ENCODE results near the gene THADA.

Gene THADA

DNA sequence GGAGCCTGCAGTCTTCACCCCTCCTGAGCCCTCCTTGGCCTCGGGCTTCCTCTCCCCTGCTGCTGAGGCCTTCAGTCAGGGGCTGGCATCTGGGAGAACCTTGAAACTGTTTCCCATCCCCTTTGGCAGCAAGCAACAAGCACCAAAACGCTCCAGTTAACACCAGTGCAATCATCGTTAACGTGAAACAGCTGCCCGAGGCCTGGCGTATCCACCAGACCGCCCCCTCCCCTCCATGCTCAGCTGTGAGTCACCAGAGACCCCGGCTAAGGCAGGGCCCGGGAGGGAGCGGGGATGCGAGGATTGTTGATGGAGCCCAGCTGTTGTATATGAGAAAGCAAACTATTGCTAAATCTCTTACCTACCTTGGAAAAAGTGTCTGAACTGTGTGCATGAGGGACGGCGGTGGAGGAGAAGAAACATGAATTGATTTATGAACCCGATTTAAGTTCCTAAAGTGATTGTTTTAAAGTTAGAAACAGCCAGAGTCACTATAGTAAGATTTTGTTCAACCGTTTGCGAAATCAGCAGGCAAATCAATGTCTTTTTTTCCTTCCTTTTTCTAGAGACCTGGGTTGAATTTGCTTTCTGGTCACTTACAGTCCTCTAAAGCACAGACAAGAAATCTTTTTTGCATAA, 374.6 kb downstream of the THADA start:
- ChIA-PET POLR2A (interaction anchor here (0.9 to 1.8 kb wide), 5 partner anchors 14 to 50 kb away, joined by 3 to 8 read pairs (median 4); no protein-coding TSS in a partner anchor), CTCF (interaction anchor here (0.6 to 2.4 kb wide), 4 partner anchors 51 to 293 kb away, joined by 3 to 10 read pairs (median 4); no protein-coding TSS in a partner anchor)
- TF ChIP-seq TARDBP (IDR thresholded peaks at IDR 0.05) = no peak
- no peak for TF ChIP-seq BHLHE40 (IDR thresholded peaks at IDR 0.05; ENCODE audit: borderline replicate concordance)
- no peak for TF ChIP-seq CTBP1 (IDR thresholded peaks at IDR 0.05; ENCODE audit: borderline replicate concordance)
- TF ChIP-seq ZNF384 (IDR thresholded peaks at IDR 0.05) = no peak
- no peak for TF ChIP-seq LEF1 (IDR thresholded peaks at IDR 0.05; ENCODE audit: borderline replicate concordance)
- no peak for TF ChIP-seq ARNT (IDR thresholded peaks at IDR 0.05)
- no peak for TF ChIP-seq ELF4 (IDR thresholded peaks at IDR 0.05)
- TF ChIP-seq FOXM1 (IDR thresholded peaks at IDR 0.05; ENCODE audit: borderline replicate concordance) = no peak
- no peak for TF ChIP-seq L3MBTL2 (conservative IDR thresholded peaks at IDR 0.05)
- no peak for TF ChIP-seq HDGF (IDR thresholded peaks at IDR 0.05; ENCODE audit: borderline replicate concordance)
- DNase-seq (ENCODE audit: extremely low spot score) = no peak

- DNase-seq (ENCODE audit: extremely low spot score) = no peak
- no peak for TF ChIP-seq CTBP1 (IDR thresholded peaks at IDR 0.05; ENCODE audit: borderline replicate concordance)
- ChIA-PET POLR2A (interaction anchor here (1.3 to 1.8 kb wide), 2 partner anchors 29 to 42 kb away, joined by 4 to 6 read pairs; no protein-coding TSS in a partner anchor), CTCF (interaction anchor here (2.4 kb wide), 1 partner anchor 50 kb away, joined by 10 read pairs; no protein-coding TSS in a partner anchor)
Measured at GRCh38 chr2:43220760-43221123, 375.1 kb downstream of the THADA start.

DNA sequence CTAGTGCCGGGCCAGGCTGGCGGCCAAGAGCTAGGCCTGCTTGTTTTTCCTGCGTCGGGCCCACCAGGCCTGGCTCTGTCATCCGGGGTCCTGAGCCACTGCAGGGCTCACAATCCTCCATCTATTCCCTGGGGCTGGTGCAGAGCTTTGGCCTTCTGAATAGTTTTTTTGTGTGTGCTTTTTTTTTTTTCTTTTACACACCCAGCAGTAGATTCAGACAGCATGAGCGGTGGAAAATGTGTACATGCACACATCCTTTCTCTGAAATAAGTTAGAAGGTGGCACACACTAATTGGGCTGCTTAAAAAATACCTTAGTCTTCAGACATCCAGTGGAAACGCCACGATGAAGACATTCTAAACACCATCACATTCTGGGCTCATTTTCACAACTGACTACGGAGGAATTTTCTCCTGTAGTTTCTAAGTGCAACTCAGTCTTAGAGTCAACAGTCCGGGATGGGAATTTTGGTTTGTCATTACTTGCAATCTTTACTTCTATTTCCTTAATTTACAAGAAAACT, 375.5 kb downstream of the THADA start:
- TF ChIP-seq L3MBTL2 (conservative IDR thresholded peaks at IDR 0.05) = no peak
- POLR2A ChIA-PET = interaction anchor here (1.0 to 1.8 kb wide), 3 partner anchors 8 to 42 kb away, joined by 3 to 4 read pairs (median 4); no protein-coding TSS in a partner anchor

GRCh38 chr2:43219383-43220228, 376.2 kb downstream of the THADA start:
- TF ChIP-seq CTBP1 (IDR thresholded peaks at IDR 0.05; ENCODE audit: borderline replicate concordance) (no peak), SP1 (IDR thresholded peaks at IDR 0.05) (no peak), L3MBTL2 (conservative IDR thresholded peaks at IDR 0.05) (peak; percentile 69), SUZ12 (IDR thresholded peaks at IDR 0.05) (no peak), FOXA1 (IDR thresholded peaks at IDR 0.05) (no peak)
- POLR2A ChIA-PET = interaction anchor here (1.0 to 1.8 kb wide), 3 partner anchors 9 to 41 kb away, joined by 3 to 4 read pairs (median 4); no protein-coding TSS in a partner anchor
- CTCF ChIA-PET = interaction anchor here (1.5 kb wide), 1 partner anchor 50 kb away, joined by 5 read pairs; no protein-coding TSS in a partner anchor
- peak; percentile 60 for DNase-seq (ENCODE audit: extremely low spot score)

More for the DNA sequence above, 375.5 kb downstream of the THADA start:
- CTCF ChIA-PET = interaction anchor here (2.4 kb wide), 1 partner anchor 50 kb away, joined by 10 read pairs; no protein-coding TSS in a partner anchor
- no peak for DNase-seq (ENCODE audit: extremely low spot score)

- TF ChIP-seq ARNT (IDR thresholded peaks at IDR 0.05) (no peak), CTBP1 (IDR thresholded peaks at IDR 0.05; ENCODE audit: borderline replicate concordance) (peak; percentile 6; the same call in 1 of the 2 replicates), TARDBP (IDR thresholded peaks at IDR 0.05) (peak; percentile 77)
- DNase-seq (ENCODE audit: extremely low spot score) = no peak
- ChIA-PET CTCF (interaction anchor here (1.5 kb wide), 1 partner anchor 49 kb away, joined by 5 read pairs; no protein-coding TSS in a partner anchor), POLR2A (interaction anchor here (1.0 to 1.3 kb wide), 5 partner anchors 8 to 40 kb away, joined by 3 to 9 read pairs (median 3); partner anchors contain the start of gene ZFP36L2)
Measured at GRCh38 chr2:43218702-43219382, 377.0 kb downstream of the THADA start.

- TF ChIP-seq L3MBTL2 (conservative IDR thresholded peaks at IDR 0.05) = no peak
- no peak for TF ChIP-seq SP1 (IDR thresholded peaks at IDR 0.05)
- no peak for TF ChIP-seq ELF4 (IDR thresholded peaks at IDR 0.05)
- no peak for TF ChIP-seq ZNF384 (IDR thresholded peaks at IDR 0.05)
- TF ChIP-seq FOXK2 (IDR thresholded peaks at IDR 0.05) = no peak
- POLR2A ChIA-PET = interaction anchor here (1.0 to 1.2 kb wide), 4 partner anchors 9 to 38 kb away, joined by 3 to 9 read pairs (median 4); partner anchors contain the start of gene ZFP36L2
- CTCF ChIA-PET = interaction anchor here (1.5 kb wide), 1 partner anchor 48 kb away, joined by 5 read pairs; no protein-coding TSS in a partner anchor
- DNase-seq (ENCODE audit: extremely low spot score) = no peak
Measured at GRCh38 chr2:43218155-43218701, 377.6 kb downstream of the THADA start.

DNA sequence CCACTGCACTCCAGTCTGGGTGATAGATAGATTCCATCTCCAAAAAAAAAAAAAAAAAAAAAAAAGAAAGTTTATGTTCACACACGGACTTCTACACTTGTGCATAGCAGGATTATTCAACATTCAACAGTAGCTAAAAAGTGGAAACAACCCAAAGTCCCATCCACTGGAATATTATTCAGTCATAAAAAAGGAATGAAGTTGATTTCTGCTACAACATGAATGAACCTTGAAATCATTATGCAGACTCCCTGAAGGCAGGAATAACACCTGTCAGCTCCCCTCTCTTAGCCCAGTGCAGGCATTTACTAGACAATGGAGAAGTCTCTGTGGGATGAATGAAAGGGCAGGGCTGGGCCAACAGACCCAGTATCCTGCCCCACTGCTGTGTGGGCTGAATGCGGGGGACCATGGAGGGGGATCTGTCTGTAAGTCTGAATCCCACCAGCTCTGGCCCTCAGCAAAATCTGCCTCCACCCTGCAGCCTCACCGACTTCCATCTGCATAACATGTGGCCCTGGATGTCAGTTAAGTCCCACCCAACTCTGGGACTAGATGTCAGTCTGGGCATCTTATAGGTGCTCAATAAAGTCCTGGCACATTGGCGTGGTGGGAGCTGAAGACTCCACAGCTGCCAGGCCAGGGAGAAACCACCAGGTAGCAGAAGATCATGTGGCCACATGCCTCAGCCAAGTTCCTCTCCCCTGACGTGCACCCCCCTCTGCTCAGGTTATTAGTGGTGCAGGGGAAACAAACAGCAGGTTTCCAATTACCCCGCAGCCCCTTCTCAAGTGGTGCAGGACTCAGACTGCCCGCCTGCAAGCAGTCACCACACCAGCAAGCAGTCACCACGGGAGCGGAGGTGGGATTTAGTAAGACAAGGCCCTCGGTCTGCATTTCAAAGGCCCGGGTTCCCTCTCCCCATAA, 378.3 kb downstream of the THADA start:
- TF ChIP-seq FOXK2 (IDR thresholded peaks at IDR 0.05) (no peak), FOXA1 (IDR thresholded peaks at IDR 0.05) (no peak), FOXM1 (IDR thresholded peaks at IDR 0.05; ENCODE audit: borderline replicate concordance) (no peak), BHLHE40 (IDR thresholded peaks at IDR 0.05; ENCODE audit: borderline replicate concordance) (no peak), NFRKB (IDR thresholded peaks at IDR 0.05) (no peak), ARNT (IDR thresholded peaks at IDR 0.05) (no peak), HDGF (IDR thresholded peaks at IDR 0.05; ENCODE audit: borderline replicate concordance) (no peak), L3MBTL2 (conservative IDR thresholded peaks at IDR 0.05) (no peak), CTBP1 (IDR thresholded peaks at IDR 0.05; ENCODE audit: borderline replicate concordance) (no peak), TARDBP (IDR thresholded peaks at IDR 0.05) (no peak), ELF4 (IDR thresholded peaks at IDR 0.05) (no peak), SUZ12 (IDR thresholded peaks at IDR 0.05) (no peak), SP1 (IDR thresholded peaks at IDR 0.05) (no peak), ZNF384 (IDR thresholded peaks at IDR 0.05) (no peak)
- ChIA-PET POLR2A (interaction anchor here (1.0 to 1.2 kb wide), 4 partner anchors 8 to 37 kb away, joined by 3 to 9 read pairs (median 4); partner anchors contain the start of gene ZFP36L2), CTCF (interaction anchor here (1.5 kb wide), 1 partner anchor 48 kb away, joined by 5 read pairs; no protein-coding TSS in a partner anchor)
- DNase-seq (ENCODE audit: extremely low spot score) = no peak
